HepG2 (cell line): ENCODE data around the gene IKZF4. TPM values are rescaled to one million over a fixed set of nuclear protein-coding genes. Genes with fewer than 3 reads are reported as not detected.

ENCODE experiments used
- ATAC-seq: fragments of 200-7000 bp; cut with Tn5 transposase; 3 replicates; pipeline ENCODE4 v1.9.1; 2020; ENCODE audit warnings: mild to moderate bottlenecking, moderate library complexity
- BruUV-seq: library from RNA; stranded (reverse); fragments of 400-500 nt; replicated peaks from 2 replicates; lab custom pipeline; 2021; lab: Mats Ljungman, UMichigan
- CTCF ChIA-PET: fragments of 300-600 bp; formaldehyde crosslinking; extraction: SDS; loops from one replicate; lab custom pipeline; 2021; ENCODE audit warnings: low total read pairs, inconsistent platforms, low intra/inter-chr PET ratio; lab: Yijun Ruan, JAX
- POLR2A ChIA-PET: fragments of 350-600 bp; sonication (Branson Sonifier 250); formaldehyde crosslinking; loops from one replicate; lab custom pipeline; 2020; ENCODE audit warnings: antibody characterized with exemption, inconsistent platforms; lab: Yijun Ruan, JAX
- DNase-seq: peaks from one replicate; pipeline ENCODE4 v3.0.0-alpha.2; 2015; ENCODE audit warnings: low spot score
- FAIRE-seq: peaks from 3 replicates; lab custom pipeline; 2011; peaks lifted over from hg19 to GRCh38; lab: Jason Lieb, UNC
- H2AFZ ChIP-seq: one replicate; pipeline ENCODE4 v1.6.1; 2011; ENCODE audit warnings: low read length, inconsistent platforms
- H3K27ac ChIP-seq: fragments of 300-600 bp; 3 replicates; pipeline ENCODE4 v1.8.0; 2011; ENCODE audit warnings: mixed run types, mild to moderate bottlenecking, mixed read lengths, low read length, inconsistent platforms; ENCODE audit not compliant: insufficient read depth; ENCODE audit errors: extremely low read length
- H3K27me3 ChIP-seq, 2 experiments: fragments of 200-600 bp in 1 of 2; 2 replicates in 1 of 2; 3 replicates in 1 of 2; pipeline versions ENCODE4 v1.6.0 to v1.8.0; 2011; ENCODE audit warnings: low read length in 2 of 2, mild to moderate bottlenecking in 2 of 2, moderate library complexity in 2 of 2, inconsistent platforms in 1 of 2; ENCODE audit not compliant: insufficient read depth in 2 of 2, control insufficient read depth in 1 of 2
- H3K36me3 ChIP-seq, 2 experiments: fragments of 200-600 bp in 1 of 2; replicated peaks in 1 of 2; 2 replicates in 1 of 2; 3 replicates in 1 of 2; pipeline versions ENCODE4 v1.5.1 to v1.8.0; 2011; ENCODE audit warnings: low read length in 2 of 2, inconsistent platforms in 1 of 2; ENCODE audit not compliant: insufficient read depth in 2 of 2, control insufficient read depth in 1 of 2
- H3K4me1 ChIP-seq: 2 replicates; pipeline ENCODE4 v1.5.1; 2012; ENCODE audit warnings: low read length, inconsistent platforms; ENCODE audit not compliant: insufficient read depth
- H3K4me2 ChIP-seq: 2 replicates; pipeline ENCODE4 v1.6.0; 2011; ENCODE audit warnings: low read depth, low read length, inconsistent platforms
- H3K4me3 ChIP-seq, 3 experiments: fragments of 200-600 bp in 1 of 3; sonication (generic), shearing (Covaris generic) in 1 of 3; replicated peaks in 1 of 3; 2 replicates each; pipeline ENCODE4 v1.5.1; 2011 to 2016; ENCODE audit warnings: low read length in 3 of 3, inconsistent platforms in 2 of 3, low read depth in 2 of 3, mild to moderate bottlenecking in 2 of 3, control low read depth in 1 of 3, mixed read lengths in 1 of 3; ENCODE audit not compliant: insufficient read depth in 1 of 3
- H3K79me2 ChIP-seq: one replicate; pipeline ENCODE4 v1.6.1; 2011; ENCODE audit warnings: low read length, inconsistent platforms; ENCODE audit not compliant: insufficient read depth
- H3K9ac ChIP-seq: 2 replicates; pipeline ENCODE4 v1.6.0; 2011; ENCODE audit warnings: mild to moderate bottlenecking, low read depth, low read length, inconsistent platforms; ENCODE audit not compliant: insufficient read depth
- H3K9me3 ChIP-seq: 2 replicates; pipeline ENCODE4 v1.5.1; 2012; ENCODE audit warnings: mild to moderate bottlenecking, low read length
- H4K20me1 ChIP-seq: 2 replicates; pipeline ENCODE4 v1.6.0; 2011; ENCODE audit warnings: inconsistent platforms, mild to moderate bottlenecking, low read length, moderate library complexity; ENCODE audit not compliant: insufficient read depth
- ETV6 ChIP-seq: sonication (generic); formaldehyde crosslinking; conservative IDR thresholded peaks from 2 replicates; pipeline ENCODE4 v1.4.0; 2020; ENCODE audit warnings: missing genetic modification reagents
- HCFC1 ChIP-seq: fragments of 150-350 bp; IDR thresholded peaks from 2 replicates; pipeline ENCODE4 v1.6.1; 2014; ENCODE audit warnings: low read depth, low read length
- HNF4G ChIP-seq, 2 experiments: sonication (generic) in 1 of 2; formaldehyde crosslinking in 1 of 2; IDR thresholded peaks; 2 replicates each; pipeline versions ENCODE4 v1.4.0 to v1.6.1; 2011 to 2020; ENCODE audit warnings: borderline replicate concordance in 2 of 2, low read depth in 2 of 2, mild to moderate bottlenecking in 2 of 2, low read length in 1 of 2, missing genetic modification reagents in 1 of 2, moderate library complexity in 1 of 2
- LCORL ChIP-seq, 2 experiments: fragments of 450-650 bp in 1 of 2; sonication (generic) in 1 of 2; formaldehyde crosslinking in 1 of 2; IDR thresholded peaks; 2 replicates each; pipeline versions ENCODE4 v1.5.0 to v1.6.1; 2017 to 2020; ENCODE audit warnings: antibody characterized with exemption in 1 of 2, missing genetic modification reagents in 1 of 2
- MTF2 ChIP-seq: sonication (generic); formaldehyde crosslinking; IDR thresholded peaks from 2 replicates; pipeline ENCODE4 v1.5.0; 2020; ENCODE audit warnings: missing genetic modification reagents, borderline replicate concordance
- NCOA1 ChIP-seq: sonication (generic); formaldehyde crosslinking; IDR thresholded peaks from 2 replicates; pipeline ENCODE4 v1.9.0; 2021; ENCODE audit warnings: missing genetic modification reagents
- NFYB ChIP-seq: sonication (generic); formaldehyde crosslinking; IDR thresholded peaks from 2 replicates; pipeline ENCODE4 v1.4.0; 2020; ENCODE audit warnings: missing genetic modification reagents
- SMAD9 ChIP-seq: sonication (generic); formaldehyde crosslinking; IDR thresholded peaks from 2 replicates; pipeline ENCODE4 v1.5.1; 2020; ENCODE audit warnings: mild to moderate bottlenecking, missing genetic modification reagents
- SMARCE1 ChIP-seq: fragments of 450-650 bp; IDR thresholded peaks from 2 replicates; pipeline ENCODE4 v1.6.1; 2017; ENCODE audit warnings: borderline replicate concordance
- ZNF382 ChIP-seq: sonication (generic); formaldehyde crosslinking; IDR thresholded peaks from 2 replicates; pipeline ENCODE4 v1.5.0; 2020; ENCODE audit warnings: missing genetic modification reagents, mild to moderate bottlenecking, borderline replicate concordance
- ZNF780A ChIP-seq: sonication (generic); formaldehyde crosslinking; IDR thresholded peaks from 2 replicates; pipeline ENCODE4 v1.8.0; 2022; ENCODE audit warnings: mild to moderate bottlenecking, missing genetic modification reagents, moderate library complexity
- WGBS: methylation state at CpG from one replicate; pipeline ENCODE4 v1.1.6; 2017; ENCODE audit warnings: low lambda C conversion rate; 5-methylcytosine and 5-hydroxymethylcytosine counted together
- in situ Hi-C: cut with HindIII; loops from 2 replicates; pipeline ENCODE4 v1.10.0; 2017; ENCODE audit warnings: low pct_unique_long_range_greater_than_20kb; ENCODE audit not compliant: extremely low pct_ligation_motif_present
- intact Hi-C: fragments of 100-400 bp; cut with micrococcal nuclease; formaldehyde crosslinking; loops from one replicate; pipeline ENCODE4 v1.10.0; 2022; ENCODE audit not compliant: unreplicated experiment
- polyA plus RNA-seq, 8 experiments: library from polyadenylated mRNA; depleted of rRNA in 3 of 8; stranded (reverse) in 7 of 8; unstranded in 1 of 8; fragments of >200 nt; fragmentation: Illumina TruSeq in 4 of 8; extraction: Trizol in 4 of 8; gene quantifications; 2 replicates each; pipeline versions ENCODE4 v1.2.1 to v1.2.3, GENCODE V29; 2011 to 2016; ENCODE audit warnings: low read depth in 4 of 8, missing spikeins in 1 of 8, mixed read lengths in 1 of 8; ENCODE audit not compliant: insufficient read depth in 1 of 8
- total RNA-seq, 5 experiments: library from RNA; depleted of rRNA; stranded (reverse); fragments of >200 nt; fragmentation: Illumina TruSeq; extraction: Trizol; gene quantifications; 2 replicates each; pipeline ENCODE4 v1.2.3, GENCODE V29; 2016; ENCODE audit warnings: low read depth in 1 of 5
- TF ChIP-seq, protein P1 (sequence below): sonication (generic); formaldehyde crosslinking; IDR thresholded peaks from 2 replicates; pipeline ENCODE4 v1.8.0; 2022; ENCODE audit warnings: mild to moderate bottlenecking, missing genetic modification reagents, moderate library complexity
- TF ChIP-seq, protein P2 (sequence below): sonication (generic); formaldehyde crosslinking; IDR thresholded peaks from 2 replicates; pipeline ENCODE4 v1.4.0; 2020; ENCODE audit warnings: low read depth, mild to moderate bottlenecking, missing genetic modification reagents

The IKZF4 gene
- total and polyA plus RNA-seq, 2 of the 13 experiments (the other 11 are each of a cell fraction or from before 2014, with no cell fraction given), result 0.58 to 2.2 TPM

DNA sequence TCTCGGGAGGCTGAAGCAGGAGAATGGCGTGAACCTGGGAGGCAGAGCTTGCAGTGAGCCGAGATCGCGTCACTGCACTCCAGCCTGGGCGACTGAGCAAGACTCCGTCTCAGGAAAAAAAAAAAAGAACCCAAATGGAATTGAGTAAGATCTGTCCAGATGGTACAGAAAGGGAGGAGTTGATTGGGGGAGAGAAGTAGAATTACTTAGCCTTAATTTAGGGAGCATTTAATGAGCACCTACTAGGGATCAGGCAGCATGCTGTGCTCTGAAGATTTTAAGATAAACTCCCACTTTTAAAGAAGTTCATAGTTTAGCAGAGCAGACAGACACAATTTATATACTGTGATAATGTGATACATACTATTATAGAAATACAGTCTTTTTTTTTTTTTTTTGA is 42.5 kb upstream of the IKZF4 start:
- no peak for TF ChIP-seq HNF4G (IDR thresholded peaks at IDR 0.05; ENCODE audit: borderline replicate concordance, low read depth, low read length)
- TF ChIP-seq HNF4G (CRISPR knock-in tag; IDR thresholded peaks at IDR 0.05; ENCODE audit: borderline replicate concordance, low read depth), result no peak
- no peak for TF ChIP-seq MTF2 (CRISPR knock-in tag)
- TF ChIP-seq, protein P1, sequence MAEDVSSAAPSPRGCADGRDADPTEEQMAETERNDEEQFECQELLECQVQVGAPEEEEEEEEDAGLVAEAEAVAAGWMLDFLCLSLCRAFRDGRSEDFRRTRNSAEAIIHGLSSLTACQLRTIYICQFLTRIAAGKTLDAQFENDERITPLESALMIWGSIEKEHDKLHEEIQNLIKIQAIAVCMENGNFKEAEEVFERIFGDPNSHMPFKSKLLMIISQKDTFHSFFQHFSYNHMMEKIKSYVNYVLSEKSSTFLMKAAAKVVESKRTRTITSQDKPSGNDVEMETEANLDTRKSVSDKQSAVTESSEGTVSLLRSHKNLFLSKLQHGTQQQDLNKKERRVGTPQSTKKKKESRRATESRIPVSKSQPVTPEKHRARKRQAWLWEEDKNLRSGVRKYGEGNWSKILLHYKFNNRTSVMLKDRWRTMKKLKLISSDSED (CRISPR knock-in tag), result no peak
- TF ChIP-seq SMARCE1, result no peak
- no peak for TF ChIP-seq ZNF382
- TF ChIP-seq LCORL (IDR thresholded peaks at IDR 0.05), result no peak
- no peak for TF ChIP-seq LCORL (CRISPR knock-in tag; IDR thresholded peaks at IDR 0.05)
- TF ChIP-seq NFYB (CRISPR knock-in tag), result no peak
- TF ChIP-seq HCFC1, result no peak
- no peak for TF ChIP-seq ZNF780A (CRISPR knock-in tag)
- no peak for TF ChIP-seq SMAD9
- no peak for TF ChIP-seq NCOA1
- TF ChIP-seq, protein P2, sequence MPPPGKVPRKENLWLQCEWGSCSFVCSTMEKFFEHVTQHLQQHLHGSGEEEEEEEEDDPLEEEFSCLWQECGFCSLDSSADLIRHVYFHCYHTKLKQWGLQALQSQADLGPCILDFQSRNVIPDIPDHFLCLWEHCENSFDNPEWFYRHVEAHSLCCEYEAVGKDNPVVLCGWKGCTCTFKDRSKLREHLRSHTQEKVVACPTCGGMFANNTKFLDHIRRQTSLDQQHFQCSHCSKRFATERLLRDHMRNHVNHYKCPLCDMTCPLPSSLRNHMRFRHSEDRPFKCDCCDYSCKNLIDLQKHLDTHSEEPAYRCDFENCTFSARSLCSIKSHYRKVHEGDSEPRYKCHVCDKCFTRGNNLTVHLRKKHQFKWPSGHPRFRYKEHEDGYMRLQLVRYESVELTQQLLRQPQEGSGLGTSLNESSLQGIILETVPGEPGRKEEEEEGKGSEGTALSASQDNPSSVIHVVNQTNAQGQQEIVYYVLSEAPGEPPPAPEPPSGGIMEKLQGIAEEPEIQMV (CRISPR knock-in tag), result no peak
- no peak for TF ChIP-seq ETV6
- H3K9ac ChIP-seq, result no peak overlapping the region
- in situ Hi-C loops (loop anchor here (10.0 kb wide), 1 partner anchor 56 kb away; no protein-coding TSS in a partner anchor), intact Hi-C loops (no loop called here)
- no peak overlapping the region for H3K4me2 ChIP-seq
- no TSS peak for BruUV-seq
- H4K20me1 ChIP-seq, result no peaks in the 10 kb centered on the region
- no peaks in the 10 kb centered on the region for H3K9me3 ChIP-seq
- no peak for ATAC-seq
- no peak overlapping the region for H2AFZ ChIP-seq
- ChIA-PET CTCF (no interaction called here), POLR2A (interaction anchor here (1.2 kb wide), 1 partner anchor 19 kb away, joined by 3 read pairs; the partner anchor contains the start of gene SUOX)
- H3K4me3 ChIP-seq, result no peak overlapping the region
- no peaks in the 10 kb centered on the region for H3K27me3 ChIP-seq
- no peak overlapping the region for H3K27ac ChIP-seq
- DNase-seq, result no peak
- WGBS, result 96% methylated on average over 7 of the region's 7 CpGs
- peaks cover 32% of the 10 kb centered on the region for H3K79me2 ChIP-seq
- FAIRE-seq, result no peak
- peaks cover 0 to 20% of the 10 kb centered on the region in 2 experiments; a peak in 4 of 5 replicates for H3K36me3 ChIP-seq
- peaks cover 24% of the 10 kb centered on the region for H3K4me1 ChIP-seq
